LoVo (cell line): Measurements from ENCODE around the gene WEE2.

Experiments used
- DNase-seq: peaks from one replicate; pipeline ENCODE4 v3.0.0-alpha.2; 2016; ENCODE audit warnings: low spot score

Gene WEE2

DNA sequence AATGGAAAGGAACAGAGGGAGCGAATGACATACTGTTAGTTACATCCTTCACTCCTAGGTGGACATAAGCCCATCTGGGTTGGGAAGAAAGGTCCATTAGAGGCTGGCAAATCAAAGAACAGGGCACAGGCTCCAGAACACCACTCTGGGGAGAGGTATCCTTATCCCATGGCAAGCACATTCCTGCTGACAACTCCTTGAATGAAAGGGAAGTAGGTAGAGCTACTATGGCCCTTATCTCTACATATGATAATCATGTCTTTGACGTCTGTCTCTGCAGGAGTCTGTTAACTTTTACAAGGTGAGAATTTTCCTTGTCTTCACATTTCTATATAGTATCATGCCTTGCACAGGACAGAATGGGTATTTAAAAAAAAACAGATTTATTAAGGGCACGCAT lies 16.6 kb upstream of the WEE2 start:
- DNase-seq = no peak

DNA sequence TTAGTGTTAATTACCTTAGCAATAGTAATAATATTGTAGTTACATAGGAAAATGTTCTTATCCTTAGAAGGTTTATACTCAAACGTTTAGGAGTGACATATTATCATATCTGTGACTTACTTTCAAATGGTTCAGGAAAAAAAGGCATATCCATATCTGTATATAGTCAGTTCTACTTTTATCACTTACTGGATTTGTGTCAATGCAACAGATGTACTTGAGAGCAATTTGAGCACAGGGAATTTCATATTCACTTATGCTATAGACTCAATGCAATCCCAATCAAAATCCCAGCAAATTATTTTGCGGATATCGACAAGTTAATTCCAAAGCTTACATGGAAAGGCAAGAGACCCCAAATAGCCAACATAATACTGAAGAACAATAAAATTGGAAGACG lies 16.2 kb upstream of the WEE2 start:
- no peak for DNase-seq

DNA sequence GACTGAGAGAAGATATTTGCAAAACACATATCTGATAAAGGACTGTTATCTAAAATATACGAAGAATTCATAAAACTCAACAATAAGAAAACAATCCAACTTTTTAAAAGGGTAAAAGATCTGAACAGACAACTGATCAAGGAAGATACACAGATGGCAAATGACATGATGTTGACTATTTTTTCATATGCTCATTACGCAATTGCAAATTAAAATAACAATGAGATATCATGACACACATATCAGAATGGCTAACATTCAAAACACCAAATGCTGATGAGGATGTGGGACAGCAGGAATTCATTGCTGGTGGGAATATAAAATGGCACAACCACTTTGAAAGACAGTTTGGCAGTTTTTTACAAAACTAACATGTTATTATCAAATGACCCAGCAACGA lies 15.1 kb upstream of the WEE2 start:
- no peak for DNase-seq

DNA sequence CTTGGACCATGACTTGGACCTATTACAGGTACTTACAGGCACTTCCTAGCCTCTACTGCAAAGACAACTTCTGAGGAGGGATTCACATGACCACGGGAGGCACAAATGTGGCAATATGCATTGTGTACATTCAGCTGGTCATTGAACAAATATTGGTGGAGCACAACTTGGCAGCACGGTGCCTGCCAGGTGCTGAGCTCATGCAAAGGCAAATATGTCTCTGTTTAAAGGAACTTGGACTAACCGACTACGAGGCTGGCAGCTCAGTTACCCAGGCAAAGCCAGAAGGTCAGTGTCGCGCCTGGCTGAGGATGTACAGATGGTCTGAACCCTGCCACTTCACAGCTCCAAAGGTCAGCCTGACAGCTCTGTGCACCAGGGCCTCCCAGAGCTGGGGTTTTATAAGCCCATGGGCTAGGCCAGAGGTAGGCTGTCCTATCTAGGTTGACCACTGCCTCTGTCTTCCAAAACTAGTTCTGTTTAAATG lies 12.3 kb upstream of the WEE2 start:
- no peak for DNase-seq

DNA sequence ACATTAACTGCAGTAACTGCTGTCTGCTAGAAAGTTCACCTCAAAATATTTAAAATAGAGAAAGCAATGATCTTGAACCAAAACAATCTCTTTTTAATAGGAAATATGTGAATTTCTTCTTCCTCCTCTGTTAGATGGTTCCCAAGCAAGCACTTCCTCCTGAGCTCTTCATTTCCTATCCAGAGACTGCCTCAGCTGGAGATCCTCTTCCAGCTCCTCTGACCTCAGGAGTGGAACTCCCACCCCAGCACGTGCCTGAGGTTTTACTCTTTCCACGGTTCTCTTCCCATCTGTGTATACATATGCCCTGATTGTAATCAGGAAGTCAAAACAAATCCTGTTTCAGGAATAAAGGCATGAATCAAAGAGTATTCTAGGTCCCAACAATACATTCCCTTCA lies 11.8 kb upstream of the WEE2 start:
- no peak for DNase-seq

DNA sequence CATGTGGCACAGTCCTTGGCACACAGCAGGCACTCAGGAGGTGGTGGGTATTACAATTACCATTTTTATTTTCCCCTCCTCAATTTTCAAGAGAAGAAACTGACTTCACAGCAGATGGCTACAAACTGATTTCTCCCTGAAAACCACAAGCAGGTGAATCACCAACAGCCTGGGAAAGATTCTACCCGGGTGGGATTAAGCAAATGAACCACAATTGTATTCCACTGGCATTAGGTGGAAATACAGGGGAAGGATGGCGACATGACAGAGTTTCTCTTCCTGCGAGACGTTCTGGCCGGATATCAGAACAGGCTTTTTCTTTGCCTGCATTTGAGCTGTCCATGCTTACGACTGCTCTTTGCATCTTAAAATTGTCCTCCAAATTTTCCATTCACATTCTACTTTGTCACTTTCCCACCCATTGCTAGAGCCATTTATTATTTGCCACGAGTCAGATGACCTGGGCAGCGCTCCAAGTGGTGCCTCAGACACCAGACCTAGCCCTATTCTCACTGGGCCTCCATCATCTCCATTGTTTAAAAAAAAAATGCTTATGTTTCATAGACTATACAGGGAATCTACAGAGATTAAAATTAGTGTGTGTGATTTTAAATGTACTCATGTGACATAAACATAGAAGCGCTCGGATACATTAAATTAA lies 10.8 kb upstream of the WEE2 start:
- DNase-seq = peak; percentile 48

DNA sequence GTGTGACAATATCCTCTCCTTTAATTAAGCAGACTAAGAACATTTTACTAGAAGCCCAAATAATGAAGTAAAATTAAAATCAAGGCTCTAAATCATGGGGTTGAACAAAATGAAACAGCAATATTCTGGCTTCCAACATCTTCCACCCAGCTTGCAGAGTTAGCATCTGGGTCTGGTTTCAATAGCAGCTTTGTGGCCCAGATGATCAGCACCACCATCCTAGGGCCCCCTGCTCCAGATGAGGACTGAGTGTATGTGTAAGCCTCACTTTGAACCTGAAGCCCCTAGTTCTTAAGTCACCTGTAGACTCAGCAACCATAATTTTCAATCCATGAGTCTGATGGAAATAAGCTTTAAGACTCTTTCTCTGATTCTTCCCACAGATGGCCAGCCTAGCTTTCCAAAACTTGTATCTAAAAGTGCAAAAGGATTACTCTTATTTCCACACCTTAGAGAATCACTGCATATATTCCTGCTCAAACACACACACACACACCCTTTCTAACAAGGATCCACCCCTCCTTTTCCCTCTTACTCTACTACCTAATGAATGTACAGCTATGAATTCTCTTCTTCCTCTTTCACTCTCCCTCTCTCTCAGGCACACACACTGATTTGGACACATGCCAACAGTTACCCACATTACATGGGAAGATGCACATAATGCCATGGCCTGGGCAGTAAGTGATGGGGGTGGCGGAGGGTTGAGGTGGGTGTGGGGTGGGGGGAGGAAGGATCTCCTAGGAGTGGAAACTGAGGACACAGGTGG lies 9.7 kb upstream of the WEE2 start:
- DNase-seq = no peak

DNA sequence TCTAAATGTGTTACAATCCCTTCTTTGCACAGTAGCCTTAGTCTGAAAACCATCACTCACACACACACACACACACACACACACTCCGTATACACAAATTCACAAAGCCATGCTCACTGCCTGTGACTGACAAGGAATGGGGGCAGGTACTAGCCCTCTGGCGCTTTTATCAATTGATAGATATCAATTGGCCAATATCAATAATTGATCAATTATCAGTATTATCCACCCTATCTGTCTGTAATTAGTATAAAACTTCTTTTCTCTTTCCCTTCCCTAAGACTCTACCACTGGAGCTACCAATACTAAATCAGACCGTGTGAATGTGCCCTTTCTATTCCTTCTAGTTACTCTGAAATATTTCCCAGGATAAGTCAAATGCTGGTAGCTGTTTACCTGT lies 8.3 kb upstream of the WEE2 start:
- DNase-seq = no peak

DNA sequence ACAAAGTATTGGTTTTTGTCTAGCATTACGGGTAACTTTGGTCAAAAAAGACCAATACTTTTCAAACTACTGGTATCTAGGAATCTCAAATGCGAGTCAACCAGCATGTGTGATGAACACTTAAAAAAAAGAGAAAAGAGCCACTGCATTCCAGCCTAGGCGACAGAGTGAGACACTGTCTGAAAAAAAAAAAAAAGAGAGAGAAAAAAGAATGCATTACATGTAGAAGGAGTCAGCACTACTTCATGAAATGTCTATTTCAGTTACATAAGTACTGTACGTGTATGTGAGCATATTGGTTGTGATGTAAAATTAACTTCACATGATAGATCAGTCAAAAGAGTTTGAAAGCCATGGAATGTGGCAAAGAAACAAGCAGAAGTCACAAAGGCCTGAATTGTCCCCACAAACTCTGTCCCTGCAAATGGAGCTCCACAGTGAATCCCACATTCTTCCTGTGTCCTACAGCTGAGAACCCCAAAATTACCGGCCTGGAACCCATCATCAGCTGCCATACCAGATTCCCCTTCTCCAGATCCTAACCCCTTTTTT lies 7.8 kb upstream of the WEE2 start:
- DNase-seq = no peak

DNA sequence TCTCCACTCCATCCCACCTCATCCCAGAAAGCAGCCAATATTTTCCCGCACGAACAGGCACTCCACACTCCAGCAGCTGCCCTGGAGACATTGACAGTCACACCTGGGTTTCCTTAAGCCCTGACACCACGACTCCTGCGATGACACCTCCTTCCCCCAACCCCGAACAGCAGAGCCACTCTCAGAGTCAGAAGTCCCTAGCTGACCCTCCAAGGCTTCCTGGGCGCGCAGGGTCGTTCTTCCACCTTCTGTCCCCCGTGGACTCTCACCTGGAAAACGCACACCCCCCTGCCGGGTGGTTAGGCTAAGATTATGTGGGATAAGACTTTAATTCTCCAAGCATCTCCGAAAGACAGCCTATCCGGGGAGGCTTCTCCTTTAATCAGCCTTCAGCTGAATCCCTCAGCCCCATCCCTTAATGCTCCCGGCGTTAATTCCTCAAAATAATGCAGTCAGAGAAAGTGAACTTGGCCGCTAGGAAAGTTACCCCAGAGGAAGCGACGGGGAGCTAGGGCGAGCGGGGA lies 7.2 kb upstream of the WEE2 start:
- no peak for DNase-seq

DNA sequence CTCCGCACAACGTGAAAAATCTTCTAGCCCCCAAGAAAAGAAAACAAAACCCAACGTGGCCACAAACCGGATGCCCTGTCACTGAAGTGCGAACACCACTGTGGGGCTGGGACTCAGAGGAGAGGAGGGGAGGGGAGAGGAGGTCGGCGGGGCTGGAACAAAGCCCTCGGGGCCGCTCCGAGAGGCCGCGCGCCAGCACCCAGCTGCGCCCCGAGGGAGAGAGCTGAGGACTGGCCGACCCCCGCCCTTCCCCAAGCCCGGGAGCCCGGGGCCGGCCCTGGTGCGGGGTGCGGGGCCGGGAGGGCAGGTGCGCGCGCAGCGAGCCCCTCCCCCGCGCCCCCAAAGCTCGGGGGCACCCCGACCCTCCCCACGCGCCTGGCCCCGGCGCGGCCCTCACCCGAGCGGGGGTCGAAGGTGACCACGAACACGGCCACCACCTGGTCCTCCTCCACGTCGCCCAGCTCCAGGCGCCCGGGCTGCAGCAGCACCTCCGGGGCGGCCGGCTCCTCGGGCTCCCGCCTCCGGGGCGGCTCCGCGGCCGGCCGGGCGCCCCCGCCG lies 6.6 kb upstream of the WEE2 start:
- DNase-seq = peak; percentile 25

DNA sequence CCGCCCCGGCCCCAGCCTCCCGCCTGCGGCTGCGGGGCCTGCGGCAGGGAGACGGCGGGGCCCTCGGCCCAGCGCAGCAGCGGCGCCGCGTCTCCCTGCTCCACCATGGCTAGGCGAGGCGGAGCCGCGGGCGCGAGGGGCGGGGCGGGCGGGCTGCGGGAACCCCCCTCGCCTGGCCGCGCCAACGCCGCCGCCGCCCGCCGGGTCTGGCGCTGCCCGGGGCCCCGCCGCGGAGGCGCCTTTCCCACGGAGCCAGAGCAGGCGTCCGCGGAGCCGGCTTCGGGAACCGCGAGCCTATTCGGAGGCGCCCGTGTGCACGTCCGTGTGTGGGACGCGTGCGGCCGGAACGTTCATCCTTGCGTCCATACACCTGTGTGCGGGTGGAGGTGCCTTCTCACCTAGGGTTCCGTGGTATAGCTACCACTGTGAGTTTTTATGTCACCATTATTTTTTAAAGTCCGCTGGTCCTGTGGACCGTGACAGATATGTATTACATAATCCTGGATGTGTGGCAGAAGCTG lies 6.0 kb upstream of the WEE2 start, which contains the start of gene DENND11:
Gene DENND11, minus strand, starts transcription at position 120 of the 521 bp plus-strand sequence. Its CDS starts 13 bp downstream, at position 107.
- DNase-seq = peak; percentile 74

DNA sequence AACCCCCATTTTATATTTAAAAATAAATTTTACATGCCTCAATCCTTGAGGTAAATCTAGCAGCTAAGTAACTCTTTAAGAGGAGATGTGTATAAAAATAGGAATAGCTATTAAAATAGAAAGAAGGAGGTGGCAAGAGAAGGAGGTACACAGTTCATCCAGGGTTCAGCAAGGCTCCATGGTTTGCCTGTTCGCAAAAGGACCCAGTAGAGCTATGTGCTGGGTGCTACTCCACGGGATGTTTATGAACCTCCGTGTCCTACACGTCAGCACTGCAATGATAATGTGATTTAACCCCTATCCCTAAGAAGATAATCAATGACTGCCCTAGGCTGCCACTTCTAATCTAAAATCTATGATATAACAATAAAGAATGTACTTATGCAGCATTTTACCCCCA lies 5.3 kb upstream of the WEE2 start:
- no peak for DNase-seq

DNA sequence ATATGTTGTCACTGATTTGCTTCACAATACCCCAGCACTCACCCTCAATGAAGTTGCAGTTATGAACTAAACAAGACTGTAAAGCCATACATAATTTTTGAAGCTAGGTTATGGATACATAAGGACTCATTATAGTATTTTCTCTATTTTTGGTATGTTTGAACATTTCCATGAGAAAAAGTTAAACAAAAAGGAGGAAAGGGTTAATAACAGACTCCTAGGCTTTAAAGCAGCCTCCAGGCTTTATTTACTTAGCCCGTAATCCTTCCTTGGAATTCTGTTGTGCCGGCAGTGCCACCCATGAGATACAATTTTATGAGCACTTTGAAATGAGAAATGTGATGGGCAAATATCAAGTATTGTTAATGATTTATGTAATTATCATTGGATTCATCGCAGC lies 4.0 kb upstream of the WEE2 start:
- peak; percentile 46 for DNase-seq

DNA sequence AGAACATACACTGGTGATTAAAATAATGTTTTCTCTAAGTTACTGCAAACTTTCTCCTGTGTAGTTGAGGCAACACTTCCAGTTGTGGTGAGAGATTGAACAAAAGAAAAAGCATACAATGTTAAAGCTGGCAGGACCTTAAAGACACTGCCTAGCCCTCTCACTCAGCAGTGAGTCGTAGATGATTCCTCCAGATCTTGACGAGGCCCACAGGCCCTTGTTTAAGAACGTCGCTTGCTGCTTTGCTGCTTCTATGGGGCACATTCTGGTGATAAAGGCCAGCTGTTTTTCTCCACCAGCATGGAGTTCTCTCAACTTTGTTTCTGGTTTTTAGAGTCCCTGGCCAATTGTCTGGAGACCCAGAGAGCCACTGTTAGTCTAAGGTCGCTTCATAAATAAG lies 3.4 kb upstream of the WEE2 start:
- DNase-seq = no peak

DNA sequence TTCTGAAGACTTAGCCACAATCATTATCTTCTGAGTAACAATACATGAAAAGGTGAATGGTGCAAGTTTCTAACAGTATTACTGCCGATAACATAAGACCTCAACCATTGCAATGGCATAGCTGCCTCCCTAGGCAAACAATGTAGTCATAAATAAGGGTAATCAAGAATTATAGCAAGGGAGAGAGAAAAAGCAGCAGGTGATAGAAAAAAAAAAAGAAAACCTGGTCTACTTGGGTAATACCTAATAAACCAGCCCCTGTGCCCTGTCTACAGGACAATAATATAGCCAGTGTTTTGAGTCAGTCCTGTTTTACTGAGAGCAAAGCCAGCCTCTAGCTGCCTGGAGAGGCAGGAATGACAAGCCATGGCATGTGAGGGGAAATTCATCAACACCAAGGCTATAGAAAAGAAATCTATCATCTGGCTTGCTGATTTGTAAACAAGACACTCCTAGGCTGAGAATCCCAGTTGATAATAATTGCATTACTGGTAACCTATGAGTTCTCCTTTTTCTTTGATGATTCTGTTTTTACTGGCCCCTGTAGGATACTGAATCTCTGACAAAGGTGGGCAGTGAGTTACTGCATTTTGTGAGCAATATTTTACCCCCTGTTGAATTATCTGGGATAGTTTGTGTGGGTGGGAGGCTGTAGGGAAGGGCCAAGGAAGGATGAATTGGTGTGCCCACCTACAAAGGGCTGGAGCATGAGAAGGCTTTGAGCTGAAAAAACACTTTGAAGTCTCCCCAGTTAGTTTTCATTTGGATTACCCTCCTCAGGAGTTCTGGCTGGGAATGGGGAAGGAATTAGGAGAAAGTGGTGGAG lies 1.7 kb upstream of the WEE2 start:
- DNase-seq = peak; percentile 42

DNA sequence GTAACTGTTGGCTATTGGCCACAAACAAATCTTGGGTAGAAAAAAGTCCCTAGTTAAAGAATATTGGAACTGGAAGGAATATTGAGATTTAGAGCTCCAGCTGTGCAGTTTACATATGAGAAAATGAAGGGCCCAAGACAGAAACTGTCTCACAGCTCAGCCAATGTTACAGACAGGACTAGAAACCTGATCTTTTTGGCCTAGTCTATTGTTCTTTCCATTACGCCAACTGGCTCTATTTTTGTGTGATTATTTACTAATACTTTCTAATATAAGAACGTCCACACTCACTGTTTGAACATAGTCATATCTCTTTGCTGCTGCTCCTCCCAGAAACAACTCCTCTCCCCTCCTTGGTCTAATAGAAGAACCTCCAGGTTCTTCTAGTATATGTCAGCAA lies 1.2 kb downstream of the WEE2 start:
- DNase-seq = no peak

DNA sequence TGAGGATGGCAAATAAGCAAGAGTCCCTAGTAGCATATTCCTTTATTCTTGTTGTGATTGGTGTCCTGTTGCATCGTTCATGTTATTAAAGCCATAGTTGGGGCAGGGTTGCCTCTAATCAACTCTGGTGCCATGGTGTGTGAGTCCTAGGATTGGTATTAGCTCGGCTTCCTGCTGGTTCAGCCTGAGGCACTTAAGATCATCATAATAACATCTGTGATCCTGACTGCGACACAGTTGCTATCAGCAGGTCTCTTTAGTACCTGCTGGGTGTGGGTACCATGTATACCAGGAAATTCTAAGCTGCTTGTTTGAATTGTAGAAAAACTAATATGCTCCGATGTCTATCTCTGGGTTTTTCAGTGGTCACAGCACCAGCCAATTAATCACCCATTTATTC lies 1.6 kb downstream of the WEE2 start:
- DNase-seq = no peak

DNA sequence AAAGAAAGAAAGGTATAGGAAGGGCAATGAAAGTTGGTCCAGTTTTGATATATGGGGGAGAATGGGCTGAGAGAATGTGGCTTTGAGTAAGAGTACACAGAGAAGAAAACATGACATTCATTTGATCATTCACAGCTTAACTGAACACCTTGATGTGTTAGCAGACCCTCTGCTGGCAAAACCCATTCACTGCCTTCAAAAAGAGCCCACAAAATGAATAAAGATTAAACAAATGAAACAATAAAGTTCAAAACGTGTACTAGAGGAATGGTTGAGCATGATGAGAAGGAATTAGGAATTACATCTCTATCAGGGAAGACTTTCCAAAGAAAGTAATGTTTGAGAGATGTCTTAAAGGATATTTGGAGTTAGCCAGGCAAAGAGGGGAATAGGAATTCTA lies 2.1 kb downstream of the WEE2 start:
- DNase-seq = no peak

DNA sequence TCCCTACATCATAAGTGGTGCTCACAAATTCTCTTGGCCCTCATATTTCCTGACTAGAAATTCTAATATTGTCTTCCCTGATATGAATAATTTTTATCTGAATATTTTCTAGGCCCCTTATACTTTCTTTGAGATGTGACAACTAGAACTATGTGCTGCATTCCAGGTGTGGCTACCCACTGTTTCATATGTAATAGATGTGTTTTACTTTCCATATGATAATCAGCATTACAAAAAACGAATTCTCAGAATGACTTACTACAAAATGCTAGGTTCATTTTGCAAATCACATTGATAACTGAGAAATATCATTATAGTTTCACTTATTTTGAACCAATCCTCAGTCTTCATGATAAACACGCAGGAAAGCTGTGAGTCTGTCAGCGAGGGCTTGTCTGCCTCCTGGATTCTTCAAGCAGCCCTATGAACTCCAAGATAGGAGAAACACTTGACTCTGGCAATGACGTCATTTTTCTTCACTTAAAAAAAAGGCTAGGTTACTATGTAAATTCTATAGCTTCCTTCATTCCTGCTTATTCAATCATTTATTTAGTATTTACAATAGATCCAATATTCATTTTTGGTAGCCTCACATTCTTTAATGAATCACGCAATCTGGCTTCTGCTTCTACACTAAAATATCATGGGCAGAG lies 4.6 kb downstream of the WEE2 start:
- DNase-seq = no peak

DNA sequence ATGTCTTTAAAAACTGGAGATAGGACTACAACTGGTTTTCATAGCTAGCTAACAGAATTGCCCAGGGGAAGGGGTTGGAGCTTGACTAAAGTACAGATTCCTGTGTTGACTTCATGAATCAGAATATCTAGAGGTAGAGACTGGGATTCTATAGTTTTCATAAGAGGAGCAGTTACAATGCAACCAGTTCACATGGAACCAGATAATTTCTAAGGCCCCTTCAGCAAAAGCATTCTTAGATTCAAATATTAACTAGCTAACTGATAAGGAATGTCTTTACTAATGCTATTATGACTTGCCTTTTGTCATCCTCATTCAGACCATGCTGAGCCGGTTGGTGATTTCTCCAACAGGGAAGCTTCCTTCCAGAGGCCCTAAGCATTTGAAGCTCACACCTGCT lies 5.7 kb downstream of the WEE2 start:
- no peak for DNase-seq
